GM13976 (cell line): ENCODE measurements around the gene DLK1.

Experiments used
- DNase-seq: peaks from one replicate; pipeline ENCODE4 v3.0.0; 2012; ENCODE audit warnings: low spot score
- CTCF ChIP-seq: IDR thresholded peaks from 2 replicates; pipeline ENCODE4 v1.5.1; 2012; ENCODE audit warnings: borderline replicate concordance, mild to moderate bottlenecking; ENCODE audit not compliant: insufficient read depth; ENCODE audit errors: extremely low read depth, missing control alignments, control extremely low read depth
- in situ Hi-C: fragments of 300-500 bp; cut with MboI; formaldehyde crosslinking; loops from one replicate; pipeline ENCODE4 v1.12.0; 2022; ENCODE audit warnings: low sequenced_read_pairs, mixed read lengths, inconsistent platforms; ENCODE audit not compliant: unreplicated experiment

The DLK1 gene

GRCh38 chr14:100731011-100731670 lies 4.4 kb downstream of the DLK1 start:
- DNase-seq: no peak
- no peak for TF ChIP-seq CTCF
- in situ Hi-C loops: no loop called here

GRCh38 chr14:100731846-100732765 lies 5.4 kb downstream of the DLK1 start:
- no peak for TF ChIP-seq CTCF
- in situ Hi-C loops: no loop called here
- DNase-seq: no peak

GRCh38 chr14:100732766-100733100 lies 6.0 kb downstream of the DLK1 start:
- DNase-seq: no peak
- no peak for TF ChIP-seq CTCF
- in situ Hi-C loops: no loop called here

GRCh38 chr14:100733152-100733850 lies 6.6 kb downstream of the DLK1 start:
- in situ Hi-C loops: no loop called here
- no peak for TF ChIP-seq CTCF
- no peak for DNase-seq

GRCh38 chr14:100734031-100734990 lies 7.6 kb downstream of the DLK1 start:
- DNase-seq: no peak
- no peak for TF ChIP-seq CTCF
- in situ Hi-C loops: no loop called here
